MM.1S (cell line): ENCODE results near the gene LRMDA.

Experiments used
- DNase-seq: peaks from one replicate; pipeline ENCODE4 v3.0.0-alpha.2; 2015
- H2AFZ ChIP-seq: fragments of 300-600 bp; sonication (generic); 2 replicates; pipeline ENCODE4 v1.6.0; 2016; ENCODE audit warnings: antibody characterized with exemption, low read length
- H3F3A ChIP-seq: fragments of 300-600 bp; sonication (generic); 2 replicates; pipeline ENCODE4 v1.6.1; 2016; ENCODE audit warnings: mild to moderate bottlenecking, antibody characterized with exemption, low read length, moderate library complexity, mixed read lengths; ENCODE audit not compliant: insufficient read depth
- H3K27ac ChIP-seq: fragments of 300-600 bp; sonication (generic); 2 replicates; pipeline ENCODE4 v1.5.1; 2016; ENCODE audit warnings: mild to moderate bottlenecking, low read length
- H3K27me3 ChIP-seq: fragments of 300-600 bp; sonication (generic); replicated peaks from 2 replicates; pipeline ENCODE4 v1.6.0; 2016; ENCODE audit warnings: low read length; ENCODE audit not compliant: insufficient read depth
- H3K36me3 ChIP-seq: fragments of 300-600 bp; sonication (generic); replicated peaks from 2 replicates; pipeline ENCODE4 v1.6.1; 2016; ENCODE audit warnings: mild to moderate bottlenecking, low read length, mixed read lengths; ENCODE audit not compliant: insufficient read depth
- H3K4me1 ChIP-seq: fragments of 300-600 bp; sonication (generic); 2 replicates; pipeline ENCODE4 v1.6.1; 2016; ENCODE audit warnings: low read length, mixed read lengths
- H3K4me2 ChIP-seq: fragments of 300-600 bp; sonication (generic); 2 replicates; pipeline ENCODE4 v1.6.0; 2016; ENCODE audit warnings: low read depth, low read length
- H3K4me3 ChIP-seq: fragments of 300-600 bp; sonication (generic); 2 replicates; pipeline ENCODE4 v1.5.1; 2016; ENCODE audit warnings: low read length, mixed read lengths
- H3K79me2 ChIP-seq: fragments of 300-600 bp; sonication (generic); 2 replicates; pipeline ENCODE4 v1.6.1; 2016; ENCODE audit warnings: mixed run types, low read length, mixed read lengths
- H3K9ac ChIP-seq: fragments of 300-600 bp; sonication (generic); 2 replicates; pipeline ENCODE4 v1.6.1; 2016; ENCODE audit warnings: low read length, mixed read lengths
- H3K9me2 ChIP-seq: fragments of 300-600 bp; sonication (generic); replicated peaks from 2 replicates; pipeline ENCODE4 v1.6.1; 2016; ENCODE audit warnings: mild to moderate bottlenecking, low read length, mixed read lengths; ENCODE audit not compliant: insufficient read depth
- H3K9me3 ChIP-seq: fragments of 300-600 bp; sonication (generic); replicated peaks from 2 replicates; pipeline ENCODE4 v1.6.1; 2016; ENCODE audit warnings: mild to moderate bottlenecking, low read length, mixed read lengths; ENCODE audit not compliant: insufficient read depth
- H4K20me1 ChIP-seq: fragments of 300-600 bp; sonication (generic); 2 replicates; pipeline ENCODE4 v1.6.1; 2016; ENCODE audit warnings: mild to moderate bottlenecking, low read length, moderate library complexity, mixed read lengths; ENCODE audit not compliant: insufficient read depth
- EZH2 ChIP-seq: fragments of 300-600 bp; sonication (generic); optimal IDR thresholded peaks from 2 replicates; pipeline ENCODE3; 2017; ENCODE audit warnings: low read depth, mild to moderate bottlenecking, antibody characterized with exemption, low read length, mixed read lengths
- EZH2phosphoT487 ChIP-seq: fragments of 300-600 bp; sonication (generic); IDR thresholded peaks from 2 replicates; pipeline ENCODE4 v1.6.1; 2018; ENCODE audit warnings: antibody characterized with exemption, low read length
- TF ChIP-seq, protein P1 (sequence below): fragments of 300-600 bp; sonication (generic); IDR thresholded peaks from 2 replicates; pipeline ENCODE4 v1.5.1; 2016; ENCODE audit warnings: antibody characterized with exemption, low read length, mixed read lengths

LRMDA gene

DNA sequence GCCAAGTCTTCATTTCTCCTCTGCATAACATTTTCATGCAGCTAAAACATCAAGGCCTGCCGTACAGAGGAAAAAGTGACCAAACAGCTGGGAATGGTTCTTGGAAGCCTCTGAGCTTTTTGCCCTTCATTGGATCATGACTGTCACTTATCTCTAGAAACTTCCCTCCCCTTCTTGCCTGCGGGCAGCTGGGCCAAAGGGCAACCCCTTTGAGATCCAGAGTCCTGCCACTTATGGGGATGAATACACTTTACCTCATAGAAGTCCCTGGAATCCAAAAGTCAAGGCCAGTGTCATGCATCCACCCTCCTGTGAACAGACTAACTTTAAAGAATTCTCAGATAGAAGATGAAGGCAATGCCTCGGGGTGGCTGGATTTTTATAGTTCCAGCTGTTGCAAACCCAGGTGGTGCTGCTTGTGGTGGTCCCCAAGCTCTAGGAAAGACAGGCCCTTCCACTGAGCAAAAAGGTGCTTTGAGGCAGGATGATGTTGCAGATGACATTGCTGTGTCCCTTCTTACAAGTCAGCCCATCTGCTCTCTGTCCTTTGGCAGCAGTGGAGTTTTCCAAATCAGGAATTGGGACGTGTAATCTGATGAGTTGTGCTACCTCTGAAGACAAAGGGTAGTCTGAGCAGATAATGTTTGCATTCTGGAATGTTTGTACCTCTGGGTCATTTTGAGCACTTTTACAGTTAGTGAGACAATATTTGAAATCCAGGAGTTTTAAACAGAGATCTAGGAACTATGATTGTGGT lies 64.2 kb downstream of the LRMDA start:
- no peaks in the 10 kb centered on the region for H3K36me3 ChIP-seq
- no peak for TF ChIP-seq EZH2
- TF ChIP-seq EZH2phosphoT487: no peak
- H3K9me3 ChIP-seq: no peaks in the 10 kb centered on the region
- no peak overlapping the region for H3K27ac ChIP-seq
- H3K27me3 ChIP-seq: no peaks in the 10 kb centered on the region
- H3K4me2 ChIP-seq: no peak overlapping the region
- no peaks in the 10 kb centered on the region for H3F3A ChIP-seq
- no peaks in the 10 kb centered on the region for H3K4me1 ChIP-seq
- H2AFZ ChIP-seq: no peak overlapping the region
- no peaks in the 10 kb centered on the region for H3K9me2 ChIP-seq
- H3K4me3 ChIP-seq: no peak overlapping the region
- no peaks in the 10 kb centered on the region for H4K20me1 ChIP-seq
- H3K9ac ChIP-seq: no peak overlapping the region
- no peaks in the 10 kb centered on the region for H3K79me2 ChIP-seq
- no peak for DNase-seq

DNA sequence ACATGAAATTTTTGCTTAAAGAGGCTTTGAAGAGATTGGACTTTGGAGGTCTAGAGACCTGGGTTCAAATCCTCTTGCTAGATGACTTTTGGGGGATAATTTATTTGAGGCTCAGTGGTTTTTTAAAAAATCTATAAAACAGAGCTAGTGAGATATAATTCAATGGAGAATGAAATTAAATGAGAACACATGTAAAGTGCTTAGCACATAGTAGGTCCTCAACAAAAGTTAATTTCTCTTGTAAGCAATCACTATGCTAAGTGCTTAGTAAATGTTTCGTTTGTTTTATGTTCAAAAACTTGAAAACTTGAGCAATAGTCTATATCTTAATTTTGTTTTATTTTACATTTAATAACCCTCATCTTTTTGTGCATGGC lies 64.8 kb downstream of the LRMDA start:
- Histone ChIP-seq H3K79me2 (no peaks in the 10 kb centered on the region), H3K4me1 (no peaks in the 10 kb centered on the region), H3K27me3 (no peaks in the 10 kb centered on the region), H4K20me1 (no peaks in the 10 kb centered on the region), H3F3A (no peaks in the 10 kb centered on the region), H3K36me3 (no peaks in the 10 kb centered on the region), H3K27ac (no peak overlapping the region), H3K9me3 (no peaks in the 10 kb centered on the region), H3K4me2 (no peak overlapping the region), H3K4me3 (no peak overlapping the region), H2AFZ (no peak overlapping the region), H3K9me2 (no peaks in the 10 kb centered on the region), H3K9ac (no peak overlapping the region)
- no peak for DNase-seq
- TF ChIP-seq EZH2 (no peak), EZH2phosphoT487 (no peak)
- TF ChIP-seq, protein P1, sequence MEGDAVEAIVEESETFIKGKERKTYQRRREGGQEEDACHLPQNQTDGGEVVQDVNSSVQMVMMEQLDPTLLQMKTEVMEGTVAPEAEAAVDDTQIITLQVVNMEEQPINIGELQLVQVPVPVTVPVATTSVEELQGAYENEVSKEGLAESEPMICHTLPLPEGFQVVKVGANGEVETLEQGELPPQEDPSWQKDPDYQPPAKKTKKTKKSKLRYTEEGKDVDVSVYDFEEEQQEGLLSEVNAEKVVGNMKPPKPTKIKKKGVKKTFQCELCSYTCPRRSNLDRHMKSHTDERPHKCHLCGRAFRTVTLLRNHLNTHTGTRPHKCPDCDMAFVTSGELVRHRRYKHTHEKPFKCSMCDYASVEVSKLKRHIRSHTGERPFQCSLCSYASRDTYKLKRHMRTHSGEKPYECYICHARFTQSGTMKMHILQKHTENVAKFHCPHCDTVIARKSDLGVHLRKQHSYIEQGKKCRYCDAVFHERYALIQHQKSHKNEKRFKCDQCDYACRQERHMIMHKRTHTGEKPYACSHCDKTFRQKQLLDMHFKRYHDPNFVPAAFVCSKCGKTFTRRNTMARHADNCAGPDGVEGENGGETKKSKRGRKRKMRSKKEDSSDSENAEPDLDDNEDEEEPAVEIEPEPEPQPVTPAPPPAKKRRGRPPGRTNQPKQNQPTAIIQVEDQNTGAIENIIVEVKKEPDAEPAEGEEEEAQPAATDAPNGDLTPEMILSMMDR: no peak

DNA sequence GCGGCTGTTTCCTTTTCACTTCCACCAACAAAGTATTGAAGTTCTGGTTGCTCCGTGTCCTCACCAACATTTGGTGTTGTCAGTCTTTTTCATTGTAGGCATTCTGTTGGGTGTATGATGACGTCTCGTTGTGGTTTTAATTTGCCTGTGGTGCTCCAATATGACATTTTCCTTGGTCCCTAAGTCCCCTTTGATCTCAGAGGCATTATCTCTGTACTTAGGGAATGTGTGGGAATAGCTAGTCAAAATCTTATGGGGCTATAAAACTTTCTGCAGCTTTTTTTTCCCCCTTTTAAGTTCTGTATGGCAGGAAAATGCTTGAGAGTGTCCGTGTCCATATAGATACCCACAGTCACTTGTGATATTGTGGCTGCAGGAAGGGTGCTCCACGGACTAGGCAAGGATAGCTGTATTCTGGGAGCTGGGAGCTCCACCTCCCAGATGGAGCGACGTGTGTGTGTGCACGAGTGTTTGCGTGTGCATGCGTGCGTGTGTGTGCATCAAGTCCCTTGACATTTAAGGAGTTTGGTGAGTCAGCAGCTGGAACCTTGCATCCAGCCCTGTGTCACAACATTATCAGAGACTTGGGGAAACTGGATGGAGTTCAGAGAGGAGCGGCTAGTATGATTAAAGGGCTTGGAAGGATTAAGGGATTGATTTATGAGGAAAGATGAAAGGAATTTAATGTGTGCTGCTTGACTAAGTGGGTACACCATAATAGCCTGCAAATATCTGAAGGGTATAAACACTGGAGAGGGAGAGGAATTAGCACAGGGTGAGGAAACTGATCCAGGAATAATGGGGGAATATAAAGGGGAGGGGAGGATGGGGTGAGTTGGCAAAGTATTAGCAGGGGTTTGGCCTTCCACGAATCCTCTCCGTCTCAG lies 66.8 kb downstream of the LRMDA start:
- no peaks in the 10 kb centered on the region for H3K79me2 ChIP-seq
- H3K27ac ChIP-seq: no peak overlapping the region
- H4K20me1 ChIP-seq: no peaks in the 10 kb centered on the region
- no peaks in the 10 kb centered on the region for H3K9me2 ChIP-seq
- H3K4me2 ChIP-seq: no peak overlapping the region
- no peaks in the 10 kb centered on the region for H3K4me1 ChIP-seq
- no peaks in the 10 kb centered on the region for H3K9me3 ChIP-seq
- H3K4me3 ChIP-seq: no peak overlapping the region
- H2AFZ ChIP-seq: no peak overlapping the region
- TF ChIP-seq EZH2: no peak
- no peak for TF ChIP-seq EZH2phosphoT487
- TF ChIP-seq, protein P1: no peak
- no peaks in the 10 kb centered on the region for H3F3A ChIP-seq
- DNase-seq: no peak
- no peaks in the 10 kb centered on the region for H3K36me3 ChIP-seq
- no peaks in the 10 kb centered on the region for H3K27me3 ChIP-seq
- H3K9ac ChIP-seq: no peak overlapping the region
